Measurements from ENCODE around the gene KLK1. TPM values are rescaled to one million over a fixed set of nuclear protein-coding genes. Genes with fewer than 3 reads are reported as not detected.

The KLK1 gene
- 0.20 to 0.21 TPM (median 0.20 TPM) in 3 of 5 replicates, not detected in the others for total RNA-seq (2022; extraction: Qiagen RNA extraction)

GRCh38 chr19:50823389-50824042 is at the start of gene KLK1:
KLK1 (minus strand) TSS chr19:50823787; CDS start chr19:50823748, 39 bp downstream.

GRCh38 chr19:50873056-50873455 is 49.5 kb upstream of the KLK1 start, which contains the start of gene KLK2:
KLK2 (plus strand) TSS chr19:50873439; CDS start chr19:50873474, 35 bp downstream.

GRCh38 chr19:50854636-50855410 is 31.2 kb upstream of the KLK1 start, which contains the start of gene KLK3:
KLK3 (plus strand) TSS chr19:50854915; CDS start chr19:50854956, 41 bp downstream.

GRCh38 chr19:50833117-50833801 is 9.7 kb upstream of the KLK1 start, which contains the start of gene KLK15:
KLK15 (minus strand) TSS chr19:50833574; CDS start chr19:50831492, 2,082 bp downstream.

GRCh38 chr19:50790396-50790795 is 33.2 kb downstream of the KLK1 start, which contains the start of gene ACP4:
ACP4 (plus strand) TSS chr19:50790415; CDS start chr19:50790415, 0 bp downstream.

GRCh38 chr19:50770164-50770563 is 53.4 kb downstream of the KLK1 start, which contains the start of gene GPR32:
GPR32 (plus strand) TSS chr19:50770464; CDS start chr19:50770601, 137 bp downstream.

Other genes with a start within 250 kb of the KLK1 start
- 0.33 to 1.0 TPM (median 0.50 TPM) in 5 replicates for gene SYT3, start 183.9 kb downstream of the KLK1 start, total RNA-seq (2022; extraction: Qiagen RNA extraction)
- 3.3 to 13.3 TPM (median 11.5 TPM) in 5 replicates for gene C19orf81, start 174.3 kb downstream of the KLK1 start, total RNA-seq (2022; extraction: Qiagen RNA extraction)
- gene SHANK1, start 104.0 kb downstream of the KLK1 start, total RNA-seq (2022; extraction: Qiagen RNA extraction) = 0.02 to 0.34 TPM (median 0.20 TPM) in 5 replicates
- 7.2 to 11.4 TPM (median 10.0 TPM) in 5 replicates for gene CLEC11A, start 100.4 kb downstream of the KLK1 start, total RNA-seq (2022; extraction: Qiagen RNA extraction)
- not detected in 5 replicates for gene GPR32, start 53.3 kb downstream of the KLK1 start, total RNA-seq (2022; extraction: Qiagen RNA extraction)
- gene ACP4, start 33.4 kb downstream of the KLK1 start, total RNA-seq (2022; extraction: Qiagen RNA extraction) = not detected in 5 replicates
- not detected in 5 replicates for gene KLK15, start 9.8 kb upstream of the KLK1 start, total RNA-seq (2022; extraction: Qiagen RNA extraction)
- gene KLK3, start 31.1 kb upstream of the KLK1 start, total RNA-seq (2022; extraction: Qiagen RNA extraction) = not detected in 5 replicates
- gene KLK2, start 49.7 kb upstream of the KLK1 start, total RNA-seq (2022; extraction: Qiagen RNA extraction) = 0.40 TPM in 1 of 5 replicates, not detected in the others
- gene KLK4, start 87.6 kb upstream of the KLK1 start, total RNA-seq (2022; extraction: Qiagen RNA extraction) = 0.16 to 0.30 TPM in 2 of 5 replicates, not detected in the others
- not detected in 5 replicates for gene KLK5, start 129.3 kb upstream of the KLK1 start, total RNA-seq (2022; extraction: Qiagen RNA extraction)
- 0.19 to 0.51 TPM (median 0.36 TPM) in 5 replicates for gene KLK6, start 145.8 kb upstream of the KLK1 start, total RNA-seq (2022; extraction: Qiagen RNA extraction)
- not detected in 5 replicates for gene KLK7, start 160.1 kb upstream of the KLK1 start, total RNA-seq (2022; extraction: Qiagen RNA extraction)
- not detected in 5 replicates for gene KLK8, start 177.8 kb upstream of the KLK1 start, total RNA-seq (2022; extraction: Qiagen RNA extraction)
- 0.13 to 0.58 TPM (median 0.29 TPM) in 5 replicates for gene KLK10, start 195.9 kb upstream of the KLK1 start, total RNA-seq (2022; extraction: Qiagen RNA extraction)
- gene KLK11, start 202.8 kb upstream of the KLK1 start, total RNA-seq (2022; extraction: Qiagen RNA extraction) = not detected in 5 replicates
- gene KLK12, start 211.2 kb upstream of the KLK1 start, total RNA-seq (2022; extraction: Qiagen RNA extraction) = not detected in 5 replicates
- gene KLK13, start 241.3 kb upstream of the KLK1 start, total RNA-seq (2022; extraction: Qiagen RNA extraction) = 0.15 TPM in 1 of 5 replicates, not detected in the others